Measurements from ENCODE around the gene SOCS6. TPM values are rescaled to one million over a fixed set of nuclear protein-coding genes. Genes with fewer than 3 reads are reported as not detected.
"Not testable (repeated sequence)": the region's sequence is repeated elsewhere in the genome, so short reads cannot be mapped to it uniquely, and the experiment has no call there.

SOCS6 gene
- total RNA-seq, 4 donors from 2014 or later, result 12.8 to 26.8 (median 16.3) TPM

DNA sequence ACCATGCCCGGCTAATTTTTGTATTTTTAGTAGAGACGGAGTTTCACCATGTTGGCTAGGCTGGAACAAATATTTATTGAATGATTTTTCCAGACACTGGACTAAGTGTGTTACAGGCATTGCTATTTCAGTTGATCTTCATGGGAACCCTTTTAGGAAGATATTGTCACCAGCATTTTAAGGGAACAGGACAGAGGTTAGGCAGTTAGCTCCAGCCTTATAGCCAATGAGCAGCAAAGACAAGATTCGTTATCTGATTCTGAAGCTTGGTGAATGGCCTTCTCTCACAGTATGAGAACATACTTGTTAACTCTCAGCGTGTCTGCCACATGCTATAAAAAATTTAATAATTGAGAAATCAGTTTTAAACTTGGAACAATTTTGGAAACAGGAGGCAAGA is 73.4 kb downstream of the SOCS6 start:
- Histone ChIP-seq H3K36me3 (no peaks in the 10 kb centered on the region), H3K27ac (no peak overlapping the region), H3K4me1 (no peaks in the 10 kb centered on the region), H3K4me3 (no peak overlapping the region), H3K9me3 (no peaks in the 10 kb centered on the region), H3K27me3 (no peaks in the 10 kb centered on the region)
- TF ChIP-seq POLR2A (IDR thresholded peaks at IDR 0.05) (no peak), CTCF (IDR thresholded peaks at IDR 0.05 in 4 of 5, conservative IDR thresholded peaks at IDR 0.05 in 1 of 5) (no peak)
- in situ Hi-C loops (cut with MboI; ENCODE audit: low sequenced_read_pairs in 4 of 4) (no loop called here), intact Hi-C loops (cut with DNase I; ENCODE audit: low total_unique reads) (no loop called here)
- ATAC-seq (no peak), DNase-seq (no peak)

- no peak for ATAC-seq
Observed at GRCh38 chr18:70363861-70364260, 75.0 kb downstream of the SOCS6 start.

GRCh38 chr18:70365361-70365760 is 76.5 kb downstream of the SOCS6 start:
- in situ Hi-C loops (cut with MboI; ENCODE audit: low sequenced_read_pairs in 4 of 4) (no loop called here), intact Hi-C loops (cut with DNase I; ENCODE audit: low total_unique reads) (no loop called here)
- Histone ChIP-seq H3K4me3 (no peak overlapping the region), H3K27ac (no peak overlapping the region), H3K36me3 (no peaks in the 10 kb centered on the region), H3K9me3 (no peaks in the 10 kb centered on the region), H3K27me3 (no peaks in the 10 kb centered on the region), H3K4me1 (no peaks in the 10 kb centered on the region)
- no peak for ATAC-seq
- no peak for DNase-seq
- no peak for TF ChIP-seq CTCF (IDR thresholded peaks at IDR 0.05 in 4 of 5, conservative IDR thresholded peaks at IDR 0.05 in 1 of 5)
- TF ChIP-seq POLR2A (IDR thresholded peaks at IDR 0.05), result no peak

More at GRCh38 chr18:70363861-70364260, 75.0 kb downstream of the SOCS6 start:
- no peak for TF ChIP-seq POLR2A (IDR thresholded peaks at IDR 0.05)
- no peak for TF ChIP-seq CTCF (IDR thresholded peaks at IDR 0.05 in 4 of 5, conservative IDR thresholded peaks at IDR 0.05 in 1 of 5)
- no peak for DNase-seq
- Histone ChIP-seq H3K36me3 (no peaks in the 10 kb centered on the region), H3K27me3 (no peaks in the 10 kb centered on the region), H3K4me1 (no peaks in the 10 kb centered on the region), H3K27ac (no peak overlapping the region), H3K4me3 (no peak overlapping the region), H3K9me3 (no peaks in the 10 kb centered on the region)
- in situ Hi-C loops (cut with MboI; ENCODE audit: low sequenced_read_pairs in 4 of 4), result no loop called here
- intact Hi-C loops (cut with DNase I; ENCODE audit: low total_unique reads), result no loop called here

- no peak overlapping the region for H3K27ac ChIP-seq
- H3K27me3 ChIP-seq, result no peaks in the 10 kb centered on the region
- no peak overlapping the region for H3K4me3 ChIP-seq
- H3K4me1 ChIP-seq, result no peaks in the 10 kb centered on the region
- DNase-seq (no peak), ATAC-seq (no peak)
- no peaks in the 10 kb centered on the region for H3K9me3 ChIP-seq
- no peaks in the 10 kb centered on the region for H3K36me3 ChIP-seq
- TF ChIP-seq CTCF (IDR thresholded peaks at IDR 0.05 in 4 of 5, conservative IDR thresholded peaks at IDR 0.05 in 1 of 5) (no peak), POLR2A (IDR thresholded peaks at IDR 0.05) (no peak)
- in situ Hi-C loops (cut with MboI; ENCODE audit: low sequenced_read_pairs in 4 of 4), result no loop called here
- intact Hi-C loops (cut with DNase I; ENCODE audit: low total_unique reads), result no loop called here
Observed at GRCh38 chr18:70366174-70366573, 77.3 kb downstream of the SOCS6 start.

DNA sequence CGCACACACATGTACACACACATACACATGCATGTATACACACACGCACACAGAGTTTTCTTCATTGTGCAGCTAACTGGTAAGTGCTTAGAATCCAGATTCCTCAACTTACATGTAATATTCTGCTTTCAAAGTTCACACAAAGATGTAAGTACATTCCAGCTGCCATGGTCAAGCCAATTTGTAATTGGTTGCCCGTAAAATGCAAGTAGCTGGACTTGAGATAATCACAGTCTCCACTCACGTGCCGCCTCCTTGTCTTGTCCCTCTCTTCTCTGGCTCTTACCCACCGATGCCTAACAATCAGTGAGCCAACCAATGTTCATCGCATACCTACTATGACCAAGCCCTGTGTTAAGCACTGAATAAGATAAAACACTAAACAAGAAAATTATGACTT is 77.8 kb downstream of the SOCS6 start:
- in situ Hi-C loops (cut with MboI; ENCODE audit: low sequenced_read_pairs in 4 of 4), result no loop called here
- intact Hi-C loops (cut with DNase I; ENCODE audit: low total_unique reads), result no loop called here

GRCh38 chr18:70367344-70367743 is 78.5 kb downstream of the SOCS6 start:
- H3K9me3 ChIP-seq; ATAC-seq; in situ Hi-C loops (cut with MboI; ENCODE audit: low sequenced_read_pairs in 4 of 4); H3K36me3 ChIP-seq; H3K27me3 ChIP-seq; intact Hi-C loops (cut with DNase I; ENCODE audit: low total_unique reads); H3K27ac ChIP-seq; H3K4me3 ChIP-seq; DNase-seq; H3K4me1 ChIP-seq: not testable (repeated sequence)

More for the DNA sequence above, 77.8 kb downstream of the SOCS6 start:
- Histone ChIP-seq H3K36me3 (no peaks in the 10 kb centered on the region), H3K4me3 (no peak overlapping the region), H3K27ac (no peak overlapping the region), H3K4me1 (no peaks in the 10 kb centered on the region), H3K27me3 (no peaks in the 10 kb centered on the region), H3K9me3 (no peaks in the 10 kb centered on the region)
- TF ChIP-seq CTCF (IDR thresholded peaks at IDR 0.05 in 4 of 5, conservative IDR thresholded peaks at IDR 0.05 in 1 of 5), result no peak
- TF ChIP-seq POLR2A (IDR thresholded peaks at IDR 0.05), result no peak
- DNase-seq (no peak), ATAC-seq (no peak)
